Measurements from ENCODE around the gene TSPAN14. TPM values are rescaled to one million over a fixed set of nuclear protein-coding genes. Genes with fewer than 3 reads are reported as not detected.

Gene TSPAN14
- total and polyA plus RNA-seq, 2 of the 13 experiments (the other 11 are each of a cell fraction or from before 2014, with no cell fraction given): 24.1 to 80.6 TPM

GRCh38 chr10:80411267-80411668, 42.8 kb upstream of the TSPAN14 start (continued):
- no peak for TF ChIP-seq ZSCAN21 (CRISPR knock-in tag; IDR thresholded peaks at IDR 0.05; ENCODE audit: borderline replicate concordance)
- no peak for TF ChIP-seq HINFP (CRISPR knock-in tag; IDR thresholded peaks at IDR 0.05; ENCODE audit: low read depth)
- TF ChIP-seq ZNF597 (CRISPR knock-in tag; IDR thresholded peaks at IDR 0.05): no peak
- TF ChIP-seq SUZ12 (IDR thresholded peaks at IDR 0.05; ENCODE audit: low read depth, low read length): no peak
- no peak for TF ChIP-seq EZH2 (conservative IDR thresholded peaks at IDR 0.05; ENCODE audit: low read depth, low read length)
- no peak for TF ChIP-seq ZNF841 (CRISPR knock-in tag; IDR thresholded peaks at IDR 0.05; ENCODE audit: borderline replicate concordance)
- TF ChIP-seq KLF6 (CRISPR knock-in tag; IDR thresholded peaks at IDR 0.05): no peak
- TF ChIP-seq AFF4 (CRISPR knock-in tag; IDR thresholded peaks at IDR 0.05): no peak
- TF ChIP-seq PHB2 (IDR thresholded peaks at IDR 0.05; ENCODE audit: partially characterized antibody): no peak
- no peak for TF ChIP-seq ZBTB40 (IDR thresholded peaks at IDR 0.05)
- TF ChIP-seq ZBTB40 (CRISPR knock-in tag; IDR thresholded peaks at IDR 0.05): no peak
- peak; percentile 64 for TF ChIP-seq SALL1 (CRISPR knock-in tag; IDR thresholded peaks at IDR 0.05)
- no peak for TF ChIP-seq ZNF329 (CRISPR knock-in tag; IDR thresholded peaks at IDR 0.05; ENCODE audit: low read depth)
- no peak for TF ChIP-seq ZNF383 (CRISPR knock-in tag; IDR thresholded peaks at IDR 0.05; ENCODE audit: borderline replicate concordance)
- TF ChIP-seq ZNF331 (CRISPR knock-in tag; IDR thresholded peaks at IDR 0.05): no peak
- no peak for TF ChIP-seq PITX1 (CRISPR knock-in tag; IDR thresholded peaks at IDR 0.05)
